CD4-positive, alpha-beta T cell treated with Interleukin-6 for 4 hours (primary cell): ENCODE results near the gene HSPA5.
"Not testable (repeated sequence)": the region's sequence is repeated elsewhere in the genome, so short reads cannot be mapped to it uniquely, and the experiment has no call there.

Experiments used
- DNase-seq: peaks from one replicate; pipeline ENCODE4 v3.0.0-alpha.2; 2020; ENCODE audit warnings: mixed read lengths

The HSPA5 gene

GRCh38 chr9:125241863-125242739 is 958 bp upstream of the HSPA5 start:
- DNase-seq, result no peak

- DNase-seq, result peak; percentile 35
Measured at GRCh38 chr9:125240649-125240999, 519 bp downstream of the HSPA5 start.

- no peak for DNase-seq
Measured at GRCh38 chr9:125239631-125240597, 1.2 kb downstream of the HSPA5 start.

- no peak for DNase-seq
Measured at GRCh38 chr9:125238915-125239446, 2.2 kb downstream of the HSPA5 start.

- DNase-seq, result no peak
Measured at GRCh38 chr9:125238127-125238914, 2.8 kb downstream of the HSPA5 start.

GRCh38 chr9:125236520-125237159 is 4.5 kb downstream of the HSPA5 start:
- DNase-seq, result not testable (repeated sequence)

GRCh38 chr9:125235804-125236519 is 5.2 kb downstream of the HSPA5 start:
- no peak for DNase-seq

GRCh38 chr9:125234099-125234498 is 7.0 kb downstream of the HSPA5 start:
- DNase-seq, result not testable (repeated sequence)

- DNase-seq, result no peak
Measured at GRCh38 chr9:125233678-125234077, 7.5 kb downstream of the HSPA5 start.

- DNase-seq, result no peak
Measured at GRCh38 chr9:125227761-125228160, 13.4 kb downstream of the HSPA5 start.

- DNase-seq, result not testable (repeated sequence)
Measured at GRCh38 chr9:125224858-125225257, 16.3 kb downstream of the HSPA5 start.

GRCh38 chr9:125218621-125219020 is 22.5 kb downstream of the HSPA5 start:
- no peak for DNase-seq

- no peak for DNase-seq
Measured at GRCh38 chr9:125214186-125214585, 27.0 kb downstream of the HSPA5 start.

GRCh38 chr9:125204477-125204876 is 36.7 kb downstream of the HSPA5 start:
- no peak for DNase-seq

GRCh38 chr9:125202846-125203618 is 38.1 kb downstream of the HSPA5 start:
- no peak for DNase-seq

- peak; percentile 93 for DNase-seq
Measured at GRCh38 chr9:125200216-125201047, 40.7 kb downstream of the HSPA5 start, which contains the start of gene RABEPK. RABEPK (plus strand) TSS chr9:125200542; CDS start chr9:125203014, 2,472 bp downstream.

GRCh38 chr9:125195591-125195990 is 45.6 kb downstream of the HSPA5 start:
- not testable (repeated sequence) for DNase-seq

- peak; percentile 22 for DNase-seq
Measured at GRCh38 chr9:125194466-125194865, 46.7 kb downstream of the HSPA5 start.

GRCh38 chr9:125190361-125190801 is 50.8 kb downstream of the HSPA5 start:
- peak; percentile 31 for DNase-seq
